Measurements from ENCODE around the gene ADAMTS10. TPM values are rescaled to one million over a fixed set of nuclear protein-coding genes. Genes with fewer than 3 reads are reported as not detected.

The ADAMTS10 gene
- 0.71 and 0.80 TPM in 2 replicates for total RNA-seq

DNA sequence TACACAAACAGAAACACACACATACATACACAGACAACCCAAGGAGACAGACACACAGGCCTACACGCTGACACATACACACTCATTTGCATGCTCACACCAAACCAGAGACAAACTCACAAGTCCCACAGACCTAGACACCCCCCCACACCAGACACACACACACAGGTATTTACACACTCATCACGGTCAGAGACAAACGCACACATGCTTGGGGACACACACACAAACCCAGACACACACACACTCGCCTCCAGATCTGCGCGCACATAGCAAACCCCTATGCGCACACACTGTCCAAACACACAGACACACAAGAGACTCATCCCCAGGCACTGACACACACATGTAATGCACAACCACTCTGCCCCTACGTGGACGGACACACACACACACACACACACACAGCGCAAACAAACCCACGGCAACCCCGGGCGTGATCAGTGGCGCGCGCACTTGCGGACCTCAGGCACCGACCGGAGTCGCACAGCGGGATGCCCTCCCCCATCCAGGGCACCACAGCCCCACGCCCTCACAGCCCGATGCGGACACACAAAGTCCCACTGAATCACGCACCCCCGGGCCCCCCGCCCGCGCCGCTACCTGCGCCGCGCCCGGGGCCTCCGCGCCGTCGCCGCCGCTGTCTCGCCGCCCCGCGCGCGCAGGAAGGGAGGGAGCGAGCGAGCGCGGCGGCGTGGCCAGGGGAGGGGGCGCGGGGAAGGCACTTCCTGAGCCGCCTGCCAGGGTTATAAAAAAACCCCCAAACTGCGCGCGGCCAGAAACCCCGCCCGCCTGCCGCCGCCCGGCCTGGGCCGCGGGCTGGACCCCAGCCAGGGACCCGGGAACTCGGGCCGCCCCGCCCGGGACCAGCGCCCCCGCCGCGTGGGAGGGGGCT is at the start of gene ADAMTS10:
TSS of gene ADAMTS10 (minus strand) at position 675 of the 895 bp plus-strand sequence. CDS start 5,005 bp downstream, outside the sequence.
- intact Hi-C loops (cut with micrococcal nuclease): no loop called here
- no peak within 1 kb of the TSS for H3K27ac Mint-ChIP-seq
- H3K27me3 Mint-ChIP-seq (ENCODE audit: low read depth): peaks cover 21% of the 10 kb centered on the region
- H3K4me1 Mint-ChIP-seq (ENCODE audit: low read depth): peaks cover 11% of the 10 kb centered on the region
- H3K4me3 Mint-ChIP-seq (ENCODE audit: low read depth): peak within 1 kb of the TSS; percentile 73
- DNase-seq (ENCODE audit: low spot score): no peak
- H3K9me3 Mint-ChIP-seq: no peaks in the 10 kb centered on the region
- H3K36me3 Mint-ChIP-seq (ENCODE audit: low read depth): no peaks in the 10 kb centered on the region

DNA sequence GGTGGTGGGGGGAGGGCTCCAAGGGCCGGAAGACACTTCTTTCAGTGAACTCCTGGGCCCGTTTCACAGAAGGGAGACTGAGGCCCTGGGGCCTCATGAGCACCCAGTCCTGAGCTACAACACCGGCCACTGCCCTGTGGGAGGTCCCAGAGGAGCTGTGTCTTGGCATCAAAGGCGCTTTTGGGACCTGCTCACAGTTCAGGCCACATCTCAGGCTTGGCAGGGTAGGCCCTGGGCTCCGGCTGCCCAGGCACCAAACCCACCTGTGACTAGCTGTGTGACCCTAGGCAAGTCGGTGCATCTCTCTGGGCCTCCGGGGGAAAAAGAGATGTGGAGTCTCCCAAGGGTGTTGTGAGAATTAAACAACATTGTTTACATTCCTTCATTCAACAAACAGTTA is 49.4 kb upstream of the ADAMTS10 start:
- Mint-ChIP-seq H3K27me3 (ENCODE audit: low read depth) (peaks cover 8% of the 10 kb centered on the region), H3K27ac (no peak overlapping the region), H3K4me3 (ENCODE audit: low read depth) (no peak overlapping the region), H3K9me3 (no peaks in the 10 kb centered on the region), H3K4me1 (ENCODE audit: low read depth) (peaks cover 25% of the 10 kb centered on the region), H3K36me3 (ENCODE audit: low read depth) (no peaks in the 10 kb centered on the region)
- no peak for DNase-seq (ENCODE audit: low spot score)
- intact Hi-C loops (cut with micrococcal nuclease): no loop called here

DNA sequence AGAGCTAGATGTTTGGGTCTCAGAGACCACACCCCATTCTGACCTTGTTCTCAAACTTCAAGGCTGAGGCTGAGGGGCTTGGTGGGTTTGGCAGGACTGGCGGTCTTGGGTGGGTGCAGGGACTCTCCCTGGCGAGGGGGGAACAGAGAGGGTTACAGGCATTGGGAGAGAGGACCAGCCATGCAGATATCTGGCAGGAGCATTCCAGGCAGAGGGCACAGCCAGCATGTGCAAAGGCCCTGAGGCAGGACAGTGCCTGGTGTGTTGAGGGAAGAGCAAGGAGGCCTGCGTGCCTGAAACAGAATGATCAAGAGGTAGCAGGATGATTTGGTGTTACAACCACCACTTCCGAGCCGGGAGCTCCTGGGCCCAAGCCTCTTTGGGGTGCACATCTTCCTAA is 47.4 kb upstream of the ADAMTS10 start:
- Mint-ChIP-seq H3K36me3 (ENCODE audit: low read depth) (no peaks in the 10 kb centered on the region), H3K27ac (no peak overlapping the region), H3K4me1 (ENCODE audit: low read depth) (peaks cover 21% of the 10 kb centered on the region), H3K4me3 (ENCODE audit: low read depth) (no peak overlapping the region), H3K27me3 (ENCODE audit: low read depth) (peaks cover 12% of the 10 kb centered on the region), H3K9me3 (no peaks in the 10 kb centered on the region)
- intact Hi-C loops (cut with micrococcal nuclease): no loop called here
- no peak for DNase-seq (ENCODE audit: low spot score)

DNA sequence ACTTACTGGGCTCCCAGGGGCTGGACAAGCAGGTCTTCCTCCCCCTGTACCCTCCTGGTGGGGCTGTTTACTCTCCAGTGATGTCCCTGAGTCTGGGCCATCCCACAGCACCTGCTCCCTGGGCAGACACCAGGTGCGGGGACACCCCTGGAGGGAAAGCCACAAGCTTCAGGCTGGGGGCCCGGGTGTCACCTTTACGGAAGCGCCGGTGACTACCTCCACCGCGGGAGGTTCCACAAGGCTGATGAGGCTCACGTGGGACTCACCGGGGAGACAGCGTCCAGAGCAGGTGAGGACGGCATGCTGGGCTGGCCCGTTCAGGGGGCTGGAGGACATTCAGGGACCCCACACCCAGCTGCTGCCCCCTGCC is 44.8 kb upstream of the ADAMTS10 start:
- H3K27ac Mint-ChIP-seq: no peak overlapping the region
- H3K9me3 Mint-ChIP-seq: no peaks in the 10 kb centered on the region
- intact Hi-C loops (cut with micrococcal nuclease): no loop called here
- no peak for DNase-seq (ENCODE audit: low spot score)
- peaks cover 23% of the 10 kb centered on the region for H3K4me1 Mint-ChIP-seq (ENCODE audit: low read depth)
- H3K4me3 Mint-ChIP-seq (ENCODE audit: low read depth): no peak overlapping the region
- peaks cover 18% of the 10 kb centered on the region for H3K27me3 Mint-ChIP-seq (ENCODE audit: low read depth)
- H3K36me3 Mint-ChIP-seq (ENCODE audit: low read depth): no peaks in the 10 kb centered on the region

DNA sequence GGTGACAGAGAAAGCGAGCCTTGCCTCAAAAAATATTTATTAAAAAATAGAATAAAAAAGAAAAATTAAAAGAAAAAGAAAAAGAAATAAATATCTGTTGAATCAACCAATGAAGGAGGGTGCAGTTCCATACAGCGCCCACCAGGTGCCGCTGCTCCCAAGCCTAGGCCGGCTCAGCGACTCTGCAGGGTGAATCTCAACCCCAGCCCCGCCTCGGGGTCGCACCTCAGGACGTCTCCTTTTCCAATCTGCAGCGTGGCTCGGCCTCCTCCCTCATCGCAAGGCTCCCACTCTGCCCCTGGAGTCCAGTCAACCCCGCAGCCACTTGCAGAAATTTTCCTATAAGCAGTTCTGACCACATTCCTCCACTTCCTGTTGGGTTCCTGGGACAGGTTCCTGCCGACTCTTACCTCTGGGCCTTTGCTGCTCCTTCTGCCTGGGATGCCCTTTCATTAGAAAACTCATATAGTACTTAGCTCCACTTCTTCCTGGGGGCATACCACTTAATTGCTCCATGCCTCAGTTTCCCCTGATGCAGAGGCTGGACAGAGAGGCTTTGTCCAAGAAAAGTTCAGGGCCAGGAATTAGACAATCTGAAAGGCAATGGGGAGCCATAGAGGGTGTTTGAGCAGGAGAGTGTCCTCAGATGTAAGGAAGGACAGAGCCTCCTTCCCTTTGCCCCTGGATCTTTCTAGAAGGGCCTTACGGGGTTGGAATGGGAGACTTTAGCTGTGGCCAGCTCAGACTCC is 44.2 kb upstream of the ADAMTS10 start:
- Mint-ChIP-seq H3K27ac (no peak overlapping the region), H3K27me3 (ENCODE audit: low read depth) (peaks cover 18% of the 10 kb centered on the region), H3K9me3 (no peaks in the 10 kb centered on the region), H3K4me1 (ENCODE audit: low read depth) (peaks cover 21% of the 10 kb centered on the region), H3K4me3 (ENCODE audit: low read depth) (no peak overlapping the region), H3K36me3 (ENCODE audit: low read depth) (no peaks in the 10 kb centered on the region)
- intact Hi-C loops (cut with micrococcal nuclease): loop anchor here (1.0 kb wide), 1 partner anchor 40 kb away; no protein-coding TSS in a partner anchor
- DNase-seq (ENCODE audit: low spot score): peak; percentile 47

DNA sequence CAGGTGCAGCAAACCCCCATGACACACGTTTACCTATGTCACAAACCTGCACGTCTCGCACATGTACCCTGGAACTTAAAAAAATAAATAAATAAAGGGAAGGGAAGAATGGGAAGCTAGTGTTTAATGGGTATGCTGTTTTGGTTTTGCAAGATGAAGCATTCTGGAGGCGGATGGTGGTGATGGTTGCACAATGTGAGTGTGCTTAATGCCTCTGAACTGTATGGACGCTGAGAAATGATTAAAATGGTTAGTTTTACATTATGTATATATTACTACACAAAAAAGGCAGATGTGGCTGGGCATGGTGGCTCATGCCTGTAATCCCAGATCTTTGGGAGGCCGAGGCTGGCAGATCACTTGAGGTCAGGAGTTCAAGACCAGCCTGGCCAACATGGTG is 37.7 kb upstream of the ADAMTS10 start:
- H3K4me3 Mint-ChIP-seq (ENCODE audit: low read depth): no peak overlapping the region
- H3K4me1 Mint-ChIP-seq (ENCODE audit: low read depth): peaks cover 2% of the 10 kb centered on the region
- H3K36me3 Mint-ChIP-seq (ENCODE audit: low read depth): no peaks in the 10 kb centered on the region
- no peak for DNase-seq (ENCODE audit: low spot score)
- H3K27ac Mint-ChIP-seq: no peak overlapping the region
- peaks cover 13% of the 10 kb centered on the region for H3K27me3 Mint-ChIP-seq (ENCODE audit: low read depth)
- no peaks in the 10 kb centered on the region for H3K9me3 Mint-ChIP-seq
- intact Hi-C loops (cut with micrococcal nuclease): no loop called here

DNA sequence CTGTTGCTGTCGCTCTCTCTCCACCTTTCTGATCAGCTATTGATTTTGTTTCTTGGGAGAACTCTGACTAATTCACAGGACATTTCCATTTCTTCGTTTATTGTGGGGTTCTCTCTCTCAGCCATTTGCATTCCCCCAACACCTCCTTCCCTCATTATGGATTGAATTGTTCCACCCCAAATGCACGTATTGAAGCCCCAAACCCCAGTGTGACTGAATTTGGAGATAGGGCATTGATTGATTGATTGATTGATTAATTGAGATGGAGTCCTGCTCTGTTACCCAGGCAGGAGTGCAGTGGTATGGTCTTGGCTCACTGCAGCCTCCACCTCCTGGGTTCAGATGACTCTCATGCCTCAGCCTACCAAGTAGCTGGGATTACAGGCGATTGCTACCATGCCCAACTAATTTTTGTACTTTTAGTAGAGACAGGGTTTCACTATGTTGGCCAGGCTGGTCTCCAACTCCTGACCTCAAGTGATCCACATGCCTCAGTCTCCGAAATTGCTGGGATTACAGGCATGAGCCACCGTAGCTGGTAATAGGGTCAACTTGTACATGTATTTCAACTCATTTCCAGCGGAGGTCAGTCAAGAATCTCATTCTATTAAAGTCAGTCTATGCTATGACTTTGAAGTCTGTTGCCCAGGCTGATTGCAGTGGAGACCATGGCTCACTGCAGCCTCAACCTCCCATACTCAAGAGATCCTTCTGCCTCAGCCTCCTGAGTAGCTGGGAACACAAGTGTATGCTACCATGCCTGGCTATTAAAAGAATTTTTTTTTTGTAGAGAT is 33.5 kb upstream of the ADAMTS10 start:
- H3K9me3 Mint-ChIP-seq: peaks cover 9% of the 10 kb centered on the region
- H3K27me3 Mint-ChIP-seq (ENCODE audit: low read depth): peaks cover 8% of the 10 kb centered on the region
- H3K27ac Mint-ChIP-seq: no peak overlapping the region
- intact Hi-C loops (cut with micrococcal nuclease): no loop called here
- no peak overlapping the region for H3K4me3 Mint-ChIP-seq (ENCODE audit: low read depth)
- no peaks in the 10 kb centered on the region for H3K36me3 Mint-ChIP-seq (ENCODE audit: low read depth)
- H3K4me1 Mint-ChIP-seq (ENCODE audit: low read depth): no peaks in the 10 kb centered on the region
- no peak for DNase-seq (ENCODE audit: low spot score)

DNA sequence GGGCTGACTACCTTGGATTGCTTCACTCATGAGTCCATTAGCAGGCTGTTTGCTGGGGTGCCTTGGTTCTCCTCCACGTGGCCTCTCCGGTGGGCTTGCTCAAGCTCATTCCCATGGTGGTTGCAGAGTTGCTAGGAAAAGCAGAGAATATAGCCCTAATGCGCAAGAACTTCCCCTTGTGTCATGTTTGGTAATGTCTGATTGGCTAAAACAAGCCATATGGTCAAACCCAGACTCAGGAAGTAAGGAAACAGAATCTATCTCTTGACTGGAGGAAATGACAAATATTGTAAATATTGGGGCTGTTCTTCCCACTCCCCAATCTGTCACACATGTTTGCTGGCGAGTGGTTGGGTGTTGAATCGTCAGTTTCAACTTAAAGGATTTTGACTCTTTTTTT is 32.0 kb upstream of the ADAMTS10 start:
- peaks cover 13% of the 10 kb centered on the region for H3K27me3 Mint-ChIP-seq (ENCODE audit: low read depth)
- intact Hi-C loops (cut with micrococcal nuclease): no loop called here
- no peak for DNase-seq (ENCODE audit: low spot score)
- H3K36me3 Mint-ChIP-seq (ENCODE audit: low read depth): no peaks in the 10 kb centered on the region
- H3K4me3 Mint-ChIP-seq (ENCODE audit: low read depth): no peak overlapping the region
- H3K27ac Mint-ChIP-seq: no peak overlapping the region
- H3K4me1 Mint-ChIP-seq (ENCODE audit: low read depth): no peaks in the 10 kb centered on the region
- H3K9me3 Mint-ChIP-seq: peaks cover 9% of the 10 kb centered on the region

DNA sequence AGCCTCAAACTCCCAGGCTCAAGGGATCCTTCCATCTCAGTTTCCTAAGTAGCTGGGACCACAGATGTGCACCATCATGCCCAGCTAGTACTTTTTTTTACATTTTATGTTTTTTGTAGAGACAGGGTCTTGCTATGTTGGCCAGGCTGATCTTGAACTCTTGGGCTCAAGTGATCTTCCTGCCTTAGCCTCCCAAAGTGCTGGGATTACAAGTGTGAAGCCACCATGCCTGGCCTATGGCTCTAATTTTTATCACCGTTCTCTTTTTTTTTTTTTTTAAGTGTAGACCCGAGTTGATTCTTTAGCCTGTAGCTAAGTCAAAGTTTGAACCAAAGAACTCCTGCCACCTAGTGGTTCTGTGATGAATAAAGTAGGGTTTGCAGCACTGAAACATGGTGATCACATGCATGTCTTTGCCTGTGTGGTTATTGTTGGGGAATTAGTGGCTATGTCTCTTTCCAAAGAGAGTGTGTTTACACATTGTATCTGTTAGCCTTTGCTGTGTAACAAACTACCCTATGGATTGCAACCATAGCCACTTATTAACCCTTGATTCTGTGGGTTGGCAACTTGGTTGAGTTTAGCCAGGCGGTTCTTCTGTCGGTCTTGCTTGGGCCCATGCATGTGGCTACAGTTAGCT is 31.5 kb upstream of the ADAMTS10 start:
- no peak for DNase-seq (ENCODE audit: low spot score)
- Mint-ChIP-seq H3K9me3 (peaks cover 9% of the 10 kb centered on the region), H3K27ac (no peak overlapping the region), H3K4me3 (ENCODE audit: low read depth) (no peak overlapping the region), H3K27me3 (ENCODE audit: low read depth) (peaks cover 13% of the 10 kb centered on the region), H3K36me3 (ENCODE audit: low read depth) (no peaks in the 10 kb centered on the region), H3K4me1 (ENCODE audit: low read depth) (no peaks in the 10 kb centered on the region)
- intact Hi-C loops (cut with micrococcal nuclease): no loop called here

DNA sequence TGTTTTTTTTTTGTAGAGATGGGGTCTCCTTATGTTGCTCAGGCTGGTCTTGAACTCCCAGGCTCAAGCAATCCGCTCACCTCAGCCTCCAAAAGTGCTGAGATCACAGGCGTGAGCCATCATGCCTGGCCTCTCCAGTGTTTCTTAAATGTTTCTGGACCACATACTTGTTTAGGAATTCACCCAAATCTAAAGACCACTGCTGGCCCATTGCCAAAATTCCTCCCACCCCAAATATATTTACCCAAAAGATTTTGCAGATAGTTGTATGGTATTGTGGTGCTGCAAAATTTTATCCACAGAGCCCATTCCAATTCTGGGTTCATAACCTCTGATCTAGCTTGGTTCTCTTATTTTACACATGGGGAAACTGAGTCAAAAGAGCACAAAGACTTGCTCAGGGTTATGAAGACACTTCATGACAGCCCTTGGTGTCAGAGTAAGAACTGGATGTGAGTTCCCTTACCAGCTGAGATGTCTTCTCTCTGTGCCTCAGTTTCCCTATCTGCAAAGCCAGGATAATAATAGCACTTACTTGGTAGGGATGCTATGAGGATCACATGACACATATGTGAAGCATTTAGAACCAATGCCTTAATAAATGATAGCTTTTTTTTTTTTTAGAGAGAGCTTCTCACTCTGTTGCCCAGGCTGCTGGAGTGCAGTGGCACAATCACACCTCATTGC is 30.8 kb upstream of the ADAMTS10 start:
- H3K4me1 Mint-ChIP-seq (ENCODE audit: low read depth): no peaks in the 10 kb centered on the region
- no peak for DNase-seq (ENCODE audit: low spot score)
- peaks cover 11% of the 10 kb centered on the region for H3K27me3 Mint-ChIP-seq (ENCODE audit: low read depth)
- intact Hi-C loops (cut with micrococcal nuclease): no loop called here
- H3K27ac Mint-ChIP-seq: no peak overlapping the region
- peaks cover 9% of the 10 kb centered on the region for H3K9me3 Mint-ChIP-seq
- H3K36me3 Mint-ChIP-seq (ENCODE audit: low read depth): no peaks in the 10 kb centered on the region
- H3K4me3 Mint-ChIP-seq (ENCODE audit: low read depth): no peak overlapping the region

DNA sequence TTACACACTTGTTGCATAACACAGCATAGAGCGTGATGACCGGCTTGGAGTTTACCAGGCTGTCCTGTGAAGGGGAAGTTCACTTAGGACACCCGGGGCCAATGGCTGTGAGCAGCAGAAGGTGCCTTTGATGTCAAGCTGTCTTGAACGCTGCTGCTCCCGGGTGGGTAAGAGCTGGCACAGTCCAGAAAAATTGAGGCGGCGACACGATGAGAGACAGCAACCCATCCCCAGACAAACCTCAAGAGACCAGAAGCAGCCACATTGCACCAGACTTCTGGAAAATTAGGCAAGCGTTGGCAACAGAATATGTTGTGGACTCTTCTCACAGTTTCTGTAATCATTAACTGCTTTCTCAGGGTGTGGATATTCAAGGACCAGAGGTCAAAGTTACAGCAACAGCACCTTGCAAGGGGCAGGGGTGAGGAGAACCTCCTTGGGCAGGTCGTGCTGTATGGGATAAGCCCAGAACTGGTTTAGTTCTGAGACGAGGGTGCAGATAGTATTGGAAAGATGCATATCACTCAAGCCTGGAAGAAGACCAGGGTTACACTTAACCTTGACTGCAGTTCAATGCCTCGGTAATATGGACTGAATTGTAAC is 30.0 kb upstream of the ADAMTS10 start:
- Mint-ChIP-seq H3K4me3 (ENCODE audit: low read depth) (no peak overlapping the region), H3K9me3 (peaks cover 9% of the 10 kb centered on the region)

More for the DNA sequence above, 30.0 kb upstream of the ADAMTS10 start:
- H3K4me1 Mint-ChIP-seq (ENCODE audit: low read depth): no peaks in the 10 kb centered on the region
- intact Hi-C loops (cut with micrococcal nuclease): no loop called here
- H3K27me3 Mint-ChIP-seq (ENCODE audit: low read depth): peaks cover 11% of the 10 kb centered on the region
- H3K36me3 Mint-ChIP-seq (ENCODE audit: low read depth): no peaks in the 10 kb centered on the region
- no peak for DNase-seq (ENCODE audit: low spot score)
- no peak overlapping the region for H3K27ac Mint-ChIP-seq

All from activated T-helper 2 cell treated with anti-CD3 and anti-CD28 coated beads, Interferon-gamma antibody, Interleukin-2, Interleukin-4, amounts not matched to agents 10 μg/mL and 5 μg/mL and 100 μg/mL, durations not matched to agents 14 hours and 24 hours and 36 hours (primary cell).